Right lobe of liver (tissue), 6 donors: ENCODE measurements around the gene TMEM269. TPM values are rescaled to one million over a fixed set of nuclear protein-coding genes. Genes with fewer than 3 reads are reported as not detected.

Experiments used
- ATAC-seq, 4 donors: fragments of 200-7000 bp; cut with Tn5 transposase; one replicate each; pipeline ENCODE4 v1.9.1; 2020; ENCODE audit warnings: mild to moderate bottlenecking in 4 of 4, moderate library complexity in 4 of 4
- DNase-seq, 3 donors: peaks; one replicate each; pipeline ENCODE4 v3.0.0-alpha.2; 2020
- H3K27ac ChIP-seq, 3 donors: fragments of 200-600 bp; one replicate each; pipeline ENCODE4 v1.8.0; 2022
- H3K27me3 ChIP-seq, 2 donors: fragments of 200-600 bp; one replicate each; pipeline ENCODE4 v1.8.0; 2022
- H3K36me3 ChIP-seq, 4 donors: fragments of 200-600 bp; sonication (generic) in 1 of 4; one replicate each; pipeline versions ENCODE4 v1.5.1 to v1.8.0; 2017 to 2022; ENCODE audit warnings: control low read depth in 1 of 4
- H3K4me1 ChIP-seq, 4 donors: fragments of 200-600 bp; sonication (generic) in 1 of 4; one replicate each; pipeline versions ENCODE4 v1.5.1 to v1.8.0; 2017 to 2022; ENCODE audit warnings: control low read depth in 1 of 4
- H3K4me3 ChIP-seq, 3 donors: fragments of 200-600 bp; one replicate each; pipeline ENCODE4 v1.8.0; 2022
- H3K9me3 ChIP-seq, 4 donors: fragments of 200-600 bp; sonication (generic) in 1 of 4; one replicate each; pipeline versions ENCODE4 v1.5.1 to v1.8.0; 2017 to 2022; ENCODE audit warnings: control low read depth in 1 of 4
- POLR2A ChIP-seq: fragments of 450-650 bp; IDR thresholded peaks from one replicate; pipeline ENCODE4 v1.6.1; 2017; ENCODE audit warnings: antibody characterized with exemption, mild to moderate bottlenecking
- WGBS: methylation state at CpG from one replicate; pipeline ENCODE4 v1.1.6; 2018; ENCODE audit warnings: low coverage, low lambda C conversion rate; ENCODE audit not compliant: insufficient coverage; ENCODE audit errors: missing lambda C conversion rate; 5-methylcytosine and 5-hydroxymethylcytosine counted together
- intact Hi-C, 2 donors: fragments of 100-400 bp; cut with DNase I; formaldehyde crosslinking; loops; one replicate each; pipeline versions ENCODE4 v1.11.2 to v1.14.1; 2022
- total RNA-seq, 6 experiments: library from RNA; depleted of rRNA in 2 of 6; stranded (reverse); fragments of >200 nt in 2 of 6; fragmentation: NEBNext Ultra II Directional in 3 of 6; extraction: Animal tissue kit (Norgen Biotek cat#: 25700) in 3 of 6; gene quantifications; one replicate each; pipeline versions ENCODE4 v1.1.0 to v1.2.4, GENCODE V29; 2016 to 2023
- TF ChIP-seq, protein P1 (sequence below), 4 donors: fragments of 200-600 bp in 3 of 4; fragments of 450-650 bp in 1 of 4; IDR thresholded peaks; one replicate each; pipeline versions ENCODE4 v1.5.1 to v1.8.0; 2016 to 2022; ENCODE audit warnings: antibody characterized with exemption in 4 of 4, mild to moderate bottlenecking in 2 of 4
- donor health status: DM: no; HTN: yes; CAD: no.
- donor health status: DM: no; HTN: no; CAD: no.
- donor health status: DM: no; HTN: no; CAD: no.
- donor health status: DM: no; HTN: yes; CAD: no.
- donor health status: DM: no; HTN: yes; CAD: no.

The TMEM269 gene
- total RNA-seq, 6 experiments from 2014 or later: 0.07 TPM; not detected in 5

DNA sequence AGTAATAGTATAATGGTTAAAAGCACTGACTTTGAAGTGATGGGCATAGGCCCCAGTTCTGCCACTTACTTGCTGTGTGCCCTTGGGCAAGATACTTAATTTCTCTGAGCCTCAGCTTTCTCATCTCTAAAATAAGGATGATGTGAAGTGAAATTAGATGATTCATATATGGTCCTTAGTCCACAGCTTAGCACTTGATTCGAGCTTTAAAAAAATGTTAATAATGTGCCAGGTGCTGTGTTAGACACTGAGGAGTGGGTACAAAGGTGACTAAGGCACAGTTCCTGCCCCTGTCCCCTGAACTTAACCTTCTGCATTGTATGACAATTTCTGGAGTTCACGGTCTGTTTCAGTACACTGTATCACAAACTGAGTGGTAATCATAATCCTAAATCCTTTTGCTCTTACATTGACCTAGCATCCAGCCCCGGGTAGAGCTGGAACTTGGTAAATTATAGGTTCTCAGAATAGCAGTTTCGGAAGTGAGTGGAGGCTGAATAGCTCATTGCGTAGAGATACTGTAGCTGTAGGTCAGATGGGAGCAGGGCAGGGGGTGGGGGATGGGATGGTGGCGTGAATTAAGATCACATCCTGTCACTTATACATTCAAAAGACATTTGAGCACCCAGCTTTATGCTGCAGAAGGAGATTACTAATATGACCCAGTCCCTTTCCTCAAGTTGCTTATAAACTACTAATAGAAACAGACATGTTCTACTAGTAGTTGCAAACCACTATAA lies 63.1 kb downstream of the TMEM269 start:
- no peaks in the 10 kb centered on the region for H3K9me3 ChIP-seq
- ATAC-seq (no peak), DNase-seq (no peak)
- no peak for TF ChIP-seq POLR2A
- TF ChIP-seq, protein P1, sequence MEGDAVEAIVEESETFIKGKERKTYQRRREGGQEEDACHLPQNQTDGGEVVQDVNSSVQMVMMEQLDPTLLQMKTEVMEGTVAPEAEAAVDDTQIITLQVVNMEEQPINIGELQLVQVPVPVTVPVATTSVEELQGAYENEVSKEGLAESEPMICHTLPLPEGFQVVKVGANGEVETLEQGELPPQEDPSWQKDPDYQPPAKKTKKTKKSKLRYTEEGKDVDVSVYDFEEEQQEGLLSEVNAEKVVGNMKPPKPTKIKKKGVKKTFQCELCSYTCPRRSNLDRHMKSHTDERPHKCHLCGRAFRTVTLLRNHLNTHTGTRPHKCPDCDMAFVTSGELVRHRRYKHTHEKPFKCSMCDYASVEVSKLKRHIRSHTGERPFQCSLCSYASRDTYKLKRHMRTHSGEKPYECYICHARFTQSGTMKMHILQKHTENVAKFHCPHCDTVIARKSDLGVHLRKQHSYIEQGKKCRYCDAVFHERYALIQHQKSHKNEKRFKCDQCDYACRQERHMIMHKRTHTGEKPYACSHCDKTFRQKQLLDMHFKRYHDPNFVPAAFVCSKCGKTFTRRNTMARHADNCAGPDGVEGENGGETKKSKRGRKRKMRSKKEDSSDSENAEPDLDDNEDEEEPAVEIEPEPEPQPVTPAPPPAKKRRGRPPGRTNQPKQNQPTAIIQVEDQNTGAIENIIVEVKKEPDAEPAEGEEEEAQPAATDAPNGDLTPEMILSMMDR (IDR thresholded peaks at IDR 0.05): no peak
- intact Hi-C loops: no loop called here
- H3K36me3 ChIP-seq: peaks cover 0 to 16% (median 6%) of the 10 kb centered on the region in 4 donors
- H3K4me3 ChIP-seq: peak overlapping the region in 1 of 3 donors; percentile 94
- no peaks in the 10 kb centered on the region for H3K27me3 ChIP-seq
- peaks cover 0 to 20% (median 4%) of the 10 kb centered on the region in 4 donors for H3K4me1 ChIP-seq
- H3K27ac ChIP-seq: no peak overlapping the region
- WGBS: 48% methylated on average over 6 of the region's 6 CpGs

DNA sequence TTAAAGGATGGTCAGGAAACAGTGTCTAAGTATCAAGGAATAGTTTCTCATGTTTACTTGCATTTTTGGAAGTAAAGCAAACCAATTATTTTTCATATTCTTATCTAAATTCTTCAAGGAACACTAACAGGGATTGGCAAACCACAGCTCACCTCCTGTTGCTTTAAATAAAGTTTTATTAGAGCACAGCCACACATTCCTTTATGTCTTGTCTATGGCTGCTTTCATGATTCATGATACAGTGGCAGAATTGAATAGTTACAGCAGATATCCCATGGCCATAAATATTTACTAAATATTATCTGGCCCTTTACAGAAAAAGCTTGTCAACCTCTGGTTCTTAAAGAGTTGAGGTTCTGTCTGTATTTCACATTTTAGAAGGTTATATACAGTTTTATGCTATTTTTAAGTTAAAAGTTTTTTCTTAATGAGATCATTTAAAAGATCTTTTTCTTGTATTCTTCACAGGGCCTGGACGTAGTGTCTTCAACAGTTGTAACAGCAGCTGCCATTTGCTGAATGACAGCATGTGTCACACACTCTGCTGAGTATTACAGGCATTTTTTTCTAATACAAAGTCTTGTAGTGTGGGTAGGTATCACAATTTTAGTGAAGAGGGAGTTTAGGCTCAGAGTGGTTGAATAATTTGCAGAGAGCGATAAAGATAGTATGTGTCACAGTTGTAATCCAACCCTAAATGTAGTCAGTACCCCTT lies 64.2 kb downstream of the TMEM269 start:
- Histone ChIP-seq H3K27ac (no peak overlapping the region), H3K4me3 (no peak overlapping the region), H3K4me1 (peaks cover 0 to 24% (median 4%) of the 10 kb centered on the region in 4 donors), H3K36me3 (peaks cover 0 to 13% (median 6%) of the 10 kb centered on the region in 4 donors), H3K27me3 (no peaks in the 10 kb centered on the region), H3K9me3 (no peaks in the 10 kb centered on the region)
- no peak for DNase-seq
- 94% methylated on average over 2 of the region's 2 CpGs for WGBS
- intact Hi-C loops: no loop called here
- no peak for TF ChIP-seq POLR2A
- no peak for ATAC-seq

DNA sequence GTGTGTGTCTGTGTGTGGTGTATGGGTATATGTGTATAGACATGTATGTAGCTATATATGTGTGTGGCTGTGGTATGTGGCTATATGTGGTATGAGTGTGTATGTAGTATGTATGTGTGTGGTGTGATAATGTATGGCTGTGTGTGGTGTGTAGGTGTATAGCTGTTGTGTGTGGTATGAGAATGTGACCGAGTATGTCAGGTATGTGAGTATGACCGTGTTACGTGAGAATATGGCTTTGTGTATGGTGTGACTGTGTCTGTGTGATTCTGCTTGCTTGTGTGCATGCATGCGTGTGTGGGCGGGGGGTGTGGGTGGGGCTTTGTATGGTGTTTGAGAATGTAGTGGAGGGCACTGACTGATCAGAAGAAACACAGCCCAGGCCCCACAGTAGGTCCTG lies 65.2 kb downstream of the TMEM269 start:
- H3K36me3 ChIP-seq: peaks cover 0 to 13% (median 6%) of the 10 kb centered on the region in 4 donors
- no peak for TF ChIP-seq POLR2A
- TF ChIP-seq, protein P1 (IDR thresholded peaks at IDR 0.05): no peak
- no peak for DNase-seq
- WGBS: no CpG with 5 or more reads among the region's 5 CpGs
- no peak overlapping the region for H3K4me3 ChIP-seq
- intact Hi-C loops: no loop called here
- H3K27me3 ChIP-seq: no peaks in the 10 kb centered on the region
- peaks cover 0 to 26% (median 4%) of the 10 kb centered on the region in 4 donors for H3K4me1 ChIP-seq
- H3K27ac ChIP-seq: no peak overlapping the region
- no peaks in the 10 kb centered on the region for H3K9me3 ChIP-seq
- ATAC-seq: no peak

Other genes starting within 250 kb of the TMEM269 start
- gene PPIH, start 126.6 kb upstream of the TMEM269 start, total RNA-seq: 10 to 100 TPM in 2 of 6 experiments, 1 to 10 TPM in 4; 8.1 to 14.9 (median 9.2) TPM
- 100 to 1,000 TPM; 144 to 325 (median 207) TPM for gene YBX1, start 102.6 kb upstream of the TMEM269 start, total RNA-seq
- gene CLDN19, start 44.8 kb upstream of the TMEM269 start, total RNA-seq: 1 to 10 TPM in 1 of 6 experiments, not detected in 5; 1.0 TPM
- 10 to 100 TPM; 19.7 to 25.3 (median 21.6) TPM for gene P3H1, start 18.0 kb upstream of the TMEM269 start, total RNA-seq
- 1 to 10 TPM; 4.7 to 6.4 (median 5.3) TPM for gene C1orf50, start 17.7 kb upstream of the TMEM269 start, total RNA-seq
- gene ERMAP, start 32.1 kb downstream of the TMEM269 start, total RNA-seq: 10 to 100 TPM in 4 of 6 experiments, 1 to 10 TPM in 2; 6.6 to 16.2 (median 13.9) TPM
- 10 to 100 TPM in 3 of 6 experiments, 1 to 10 TPM in 3; 6.0 to 12.8 (median 10.6) TPM for gene SVBP, start 32.4 kb downstream of the TMEM269 start, total RNA-seq
- 1 to 10 TPM; 5.0 to 9.5 (median 7.2) TPM for gene ZNF691, start 61.6 kb downstream of the TMEM269 start, total RNA-seq
- 10 to 100 TPM in 1 of 6 experiments, 1 to 10 TPM in 4, under 1 TPM in 1; 0.74 to 34.3 (median 5.8) TPM for gene SLC2A1, start 173.9 kb downstream of the TMEM269 start, total RNA-seq